GM18907 (cell line): ENCODE results near the gene DOCK6.
"Not testable (repeated sequence)": the region's sequence is repeated elsewhere in the genome, so short reads cannot be mapped to it uniquely, and the experiment has no call there.

ENCODE experiments used
- ATAC-seq: cut with Tn5 transposase; IDR thresholded peaks from one replicate; pipeline ENCODE4 v1.9.1; 2021; ENCODE audit warnings: mild to moderate bottlenecking, moderate library complexity; ENCODE audit not compliant: unreplicated experiment

DOCK6 gene

DNA sequence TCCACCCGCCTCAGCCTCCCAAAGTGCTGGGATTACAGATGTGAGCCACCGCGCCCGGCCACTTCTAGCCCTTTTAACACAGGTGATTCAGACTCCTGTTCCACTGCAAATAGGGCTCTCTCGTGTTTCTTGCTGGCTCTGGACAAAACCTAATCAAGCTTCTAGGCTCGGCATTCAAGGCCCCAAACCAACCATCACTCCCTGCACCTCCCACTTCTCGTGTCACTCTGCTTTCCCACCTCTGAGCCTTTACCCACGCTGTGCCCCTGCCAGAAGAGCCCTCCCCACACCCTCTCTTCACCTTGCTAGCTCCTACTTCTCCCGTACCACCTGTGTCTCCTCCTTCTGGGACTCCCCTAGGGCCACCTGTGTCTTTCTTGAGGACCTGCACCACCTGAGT, 84.7 kb downstream of the DOCK6 start:
- no peak for ATAC-seq

GRCh38 chr19:11176466-11177193, 85.7 kb downstream of the DOCK6 start:
- ATAC-seq = no peak

- ATAC-seq = no peak
These were observed 86.4 kb downstream of the DOCK6 start for GRCh38 chr19:11175920-11176319.

GRCh38 chr19:11174336-11174735, 88.0 kb downstream of the DOCK6 start:
- no peak for ATAC-seq

DNA sequence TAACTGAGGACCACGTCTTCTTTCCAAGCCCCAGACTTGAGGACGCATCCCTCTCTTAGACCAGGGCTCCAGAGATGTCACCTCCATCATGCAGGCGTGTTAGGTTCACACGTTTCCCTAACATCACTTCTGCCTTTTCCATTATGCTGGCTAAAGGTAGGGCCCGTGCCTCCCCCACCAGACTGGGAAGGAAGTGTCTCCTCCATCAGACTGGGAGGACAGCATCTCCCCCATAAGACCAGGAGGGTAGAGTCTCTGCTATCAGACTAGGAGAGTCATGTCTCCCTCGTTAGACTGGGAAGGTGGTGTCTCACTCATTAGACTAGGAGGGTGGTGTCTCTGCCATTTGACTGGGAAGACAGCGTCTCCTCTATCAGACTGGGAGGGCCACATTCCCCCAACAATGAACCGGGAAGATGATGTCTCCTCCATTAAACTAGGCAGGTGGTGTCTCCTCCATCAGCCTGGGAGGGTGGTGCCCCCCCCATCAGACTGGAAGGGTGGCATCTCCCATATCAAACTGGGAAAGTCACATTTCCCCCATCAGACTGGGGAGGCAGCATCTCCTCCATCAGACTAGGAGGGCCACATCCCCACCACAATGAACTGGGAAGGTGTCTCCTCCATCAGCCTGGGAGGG, 88.7 kb downstream of the DOCK6 start:
- no peak for ATAC-seq

- ATAC-seq = no peak
These were observed 89.7 kb downstream of the DOCK6 start for GRCh38 chr19:11172576-11172975.

DNA sequence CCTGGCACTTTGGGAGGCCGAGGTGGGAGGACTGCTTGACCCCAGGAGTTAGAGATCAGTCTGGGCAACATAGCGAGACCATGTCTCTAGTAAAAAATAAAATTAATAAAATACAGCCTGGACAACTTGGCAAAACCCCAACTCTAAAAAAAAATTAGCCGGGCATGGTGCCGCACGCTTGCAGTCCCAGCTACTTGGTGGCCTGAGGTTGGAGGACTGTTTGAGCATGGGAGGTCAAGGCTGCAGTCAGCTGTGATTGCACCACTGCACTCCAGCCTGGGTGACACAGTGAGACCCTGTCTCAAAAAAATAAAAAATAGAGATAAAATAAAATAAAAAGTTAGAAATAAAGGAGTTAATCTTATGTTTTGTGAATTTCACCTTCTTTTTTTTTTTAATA, 91.2 kb downstream of the DOCK6 start:
- no peak for ATAC-seq

GRCh38 chr19:11169896-11170678, 92.2 kb downstream of the DOCK6 start:
- ATAC-seq = no peak

DNA sequence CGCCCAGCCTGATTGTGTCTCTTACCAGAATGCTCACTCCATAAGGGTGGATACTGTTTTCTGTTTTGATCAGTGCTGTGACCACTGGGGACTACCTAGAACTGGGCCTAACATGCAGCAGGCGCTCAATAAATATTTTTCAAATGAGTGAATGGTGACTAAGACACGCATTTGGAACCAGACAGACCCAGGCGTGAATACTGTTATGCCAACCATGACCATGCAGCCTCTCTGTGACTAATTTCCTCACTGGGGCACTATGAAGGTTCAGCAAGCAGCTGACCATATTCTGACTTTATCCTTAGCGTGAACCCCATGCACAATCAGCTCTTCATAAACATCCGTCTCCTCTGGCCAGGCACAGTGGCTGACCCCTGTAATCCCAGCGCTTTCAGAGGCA, 93.8 kb downstream of the DOCK6 start:
- no peak for ATAC-seq

- no peak for ATAC-seq
These were observed 95.8 kb downstream of the DOCK6 start for GRCh38 chr19:11166281-11167142.

DNA sequence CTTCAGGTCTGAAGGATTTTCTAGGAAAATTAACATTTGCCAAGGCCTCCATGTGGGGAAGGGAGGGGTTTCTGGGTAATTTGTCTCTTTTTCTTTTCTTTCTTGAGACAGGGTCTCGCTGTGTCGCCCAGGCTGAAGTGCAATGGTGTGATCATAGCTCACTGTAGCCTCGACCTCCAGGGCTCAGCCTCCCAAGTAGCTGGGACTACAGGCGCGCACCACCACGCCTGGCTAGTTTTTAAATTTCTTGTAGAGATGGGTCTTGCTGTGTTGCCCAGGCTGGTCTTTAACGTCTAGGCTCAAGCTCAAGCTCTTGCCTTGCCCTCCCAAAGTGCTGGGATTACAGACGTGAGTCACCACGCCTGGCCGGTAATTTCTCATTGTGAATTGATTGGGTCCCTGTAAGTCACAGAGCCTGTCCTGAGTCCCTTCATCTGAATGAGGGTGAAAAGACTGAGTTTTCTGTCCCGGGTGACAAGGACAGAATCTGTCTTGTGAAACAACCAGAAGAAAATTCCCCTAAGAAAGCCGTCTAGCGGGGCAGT, 96.8 kb downstream of the DOCK6 start:
- ATAC-seq = no peak

GRCh38 chr19:11164879-11165406, 97.4 kb downstream of the DOCK6 start:
- no peak for ATAC-seq

DNA sequence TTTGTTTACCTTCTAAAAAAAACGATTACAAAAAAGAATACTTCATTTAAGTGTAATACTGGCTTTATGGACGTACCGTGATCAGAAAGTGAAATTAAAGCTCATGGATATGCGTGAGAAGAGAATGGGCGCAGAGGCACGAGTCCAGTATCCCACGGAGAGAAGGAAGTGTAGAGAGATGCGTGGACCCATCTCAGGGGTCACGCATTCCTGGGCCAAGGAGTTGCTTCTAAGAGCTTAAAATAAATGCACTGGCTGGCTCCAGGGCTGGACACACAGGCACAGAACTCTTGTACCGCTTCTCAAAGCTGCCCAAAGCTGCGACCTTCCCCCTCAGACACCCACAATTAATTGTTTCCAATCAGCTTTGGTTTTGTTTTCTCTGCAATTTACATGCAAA, 98.0 kb downstream of the DOCK6 start:
- ATAC-seq = no peak

DNA sequence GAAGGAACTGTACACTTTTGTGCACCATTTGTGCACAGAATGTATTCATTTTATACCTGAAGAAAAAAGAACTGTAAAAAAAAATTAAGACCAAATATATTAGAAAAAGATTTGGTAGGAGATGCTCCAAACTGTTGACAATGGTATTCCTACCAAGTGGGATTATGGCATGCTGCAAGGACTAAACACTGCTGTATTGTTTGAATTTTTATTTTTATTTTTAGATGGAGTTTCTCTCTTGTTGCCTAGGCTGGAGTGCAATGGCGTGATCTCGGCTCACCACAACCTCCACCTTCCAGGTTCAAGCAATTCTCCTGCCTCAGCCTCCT, 101.9 kb downstream of the DOCK6 start:
- not testable (repeated sequence) for ATAC-seq

DNA sequence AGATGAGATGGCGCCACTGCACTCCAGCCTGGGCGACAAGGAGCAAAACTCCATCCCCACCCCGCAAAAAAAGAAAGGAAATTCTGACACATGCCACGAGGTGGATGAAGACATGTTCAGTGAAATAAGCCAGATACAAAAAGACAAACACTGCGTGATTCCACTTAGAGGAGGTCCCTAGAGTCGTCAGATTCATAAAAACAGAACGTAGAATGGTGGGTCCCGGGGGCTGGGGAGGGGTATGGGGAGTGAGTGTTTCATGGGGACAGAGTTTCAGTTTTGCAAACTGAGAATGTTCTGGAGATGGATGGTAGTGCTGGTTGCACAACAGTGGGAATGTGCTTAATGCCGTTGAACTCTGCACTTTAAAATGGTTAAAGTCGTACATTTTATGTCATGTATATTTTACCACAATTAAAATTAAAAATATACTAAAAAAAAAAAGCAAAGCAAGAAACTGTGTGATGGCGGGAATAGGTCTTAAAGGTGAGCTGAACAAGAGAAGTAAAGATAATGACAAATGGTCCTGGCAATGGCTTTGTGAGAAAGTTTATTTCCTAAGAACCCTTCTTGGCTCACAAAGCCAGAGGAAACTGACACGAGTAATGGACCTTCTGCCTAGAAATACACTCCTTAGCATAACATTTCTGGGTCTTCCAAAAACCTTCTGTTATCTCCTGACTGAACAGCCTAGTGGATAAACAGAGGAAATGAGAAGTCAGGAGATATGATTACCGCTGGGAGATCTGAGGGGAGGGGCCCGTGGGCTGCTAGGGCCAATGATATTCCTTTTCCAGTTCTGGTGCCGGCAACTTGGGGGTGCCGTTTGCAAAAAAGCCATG, 102.5 kb downstream of the DOCK6 start:
- no peak for ATAC-seq

DNA sequence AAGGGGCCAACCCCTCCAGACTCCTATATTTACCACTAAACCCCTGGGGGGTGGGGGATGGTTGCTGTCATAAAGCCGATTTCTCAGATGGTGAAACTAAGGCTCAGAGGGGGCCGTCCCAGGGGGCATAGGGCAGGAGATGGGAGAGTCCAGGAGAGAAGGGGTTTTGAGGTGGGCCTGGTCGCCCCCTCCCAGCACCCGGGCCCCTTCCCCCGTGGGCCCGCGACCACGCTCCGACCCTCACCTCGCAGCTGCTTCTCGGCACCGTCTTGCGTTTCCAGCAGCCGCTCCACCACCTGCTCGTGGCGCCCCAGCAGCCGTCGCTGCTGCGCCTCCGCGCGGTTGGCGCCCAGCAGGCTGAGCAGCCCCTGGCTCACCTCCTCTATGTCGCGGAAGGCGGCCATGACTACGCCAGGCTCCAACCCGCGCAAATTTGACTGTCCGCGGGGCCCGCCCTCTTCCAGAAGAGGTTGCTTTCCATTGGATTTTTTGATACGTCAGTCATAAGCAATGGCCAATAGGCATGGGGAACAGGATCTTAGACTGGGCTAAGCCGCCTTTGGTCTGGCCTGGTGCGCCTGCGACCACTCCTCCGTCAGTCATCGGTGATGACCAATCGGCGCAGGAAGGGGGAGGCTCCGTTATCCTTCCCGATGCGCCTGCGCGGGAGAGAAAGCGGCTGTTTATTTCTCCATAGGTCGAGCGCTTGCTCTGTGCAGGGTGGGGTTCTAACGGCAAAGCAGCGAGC, 106.8 kb downstream of the DOCK6 start, which contains the start of gene SPC24:
Gene SPC24 (minus strand): TSS at position 410 of the 748 bp plus-strand sequence. CDS start 6 bp downstream, at position 404.
- ATAC-seq = peak; percentile 96

- no peak for ATAC-seq
These were observed 107.7 kb downstream of the DOCK6 start for GRCh38 chr19:11154683-11155047.

- ATAC-seq = no peak
These were observed 109.8 kb downstream of the DOCK6 start for GRCh38 chr19:11152318-11153062.
